ENCODE data around the gene DNHD1. TPM values are rescaled to one million over a fixed set of nuclear protein-coding genes. Genes with fewer than 3 reads are reported as not detected.

DNHD1 gene
- total and polyA plus RNA-seq, 9 of the 15 experiments (the other 6 are each of a cell fraction or from before 2014, with no cell fraction given), result 0.82 to 9.7 (median 3.8) TPM

DNA sequence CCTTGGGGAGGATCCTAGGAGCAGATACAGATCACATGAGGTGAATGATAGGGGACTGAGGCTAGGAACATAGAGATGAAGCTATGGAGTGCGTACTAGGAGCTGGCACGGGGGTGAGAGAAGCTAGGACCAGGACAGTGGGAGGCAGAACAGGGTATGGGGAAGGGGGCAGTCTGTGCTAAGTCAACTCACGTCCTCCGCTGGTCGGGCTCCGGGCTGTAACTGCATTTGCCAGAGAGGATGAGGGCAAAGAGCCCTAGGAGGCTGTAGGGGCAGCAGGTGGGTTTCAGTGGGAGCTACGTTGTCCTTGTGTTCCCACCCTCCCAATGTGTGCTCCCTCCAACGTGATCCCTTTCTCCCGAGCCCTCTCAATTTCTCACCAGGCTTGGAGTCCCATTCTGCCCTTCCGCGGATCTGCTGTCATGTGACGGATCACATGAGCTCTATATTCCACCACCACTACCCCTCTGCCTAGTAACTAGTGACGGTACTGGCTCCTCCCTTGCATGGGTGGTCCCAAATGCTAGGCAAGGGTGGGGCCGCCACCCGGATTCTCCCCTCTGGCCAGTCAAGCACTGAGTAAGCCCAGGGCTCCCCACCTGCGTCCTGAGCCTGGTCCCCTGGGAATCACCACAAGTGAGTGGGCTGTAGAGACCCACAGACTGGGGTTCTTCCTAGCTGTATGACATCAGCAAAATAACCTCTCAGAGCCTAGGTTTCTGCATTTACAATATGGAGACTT is 122.1 kb downstream of the DNHD1 start, which contains the start of gene TPP1 (continued):
- TF ChIP-seq, protein P1, sequence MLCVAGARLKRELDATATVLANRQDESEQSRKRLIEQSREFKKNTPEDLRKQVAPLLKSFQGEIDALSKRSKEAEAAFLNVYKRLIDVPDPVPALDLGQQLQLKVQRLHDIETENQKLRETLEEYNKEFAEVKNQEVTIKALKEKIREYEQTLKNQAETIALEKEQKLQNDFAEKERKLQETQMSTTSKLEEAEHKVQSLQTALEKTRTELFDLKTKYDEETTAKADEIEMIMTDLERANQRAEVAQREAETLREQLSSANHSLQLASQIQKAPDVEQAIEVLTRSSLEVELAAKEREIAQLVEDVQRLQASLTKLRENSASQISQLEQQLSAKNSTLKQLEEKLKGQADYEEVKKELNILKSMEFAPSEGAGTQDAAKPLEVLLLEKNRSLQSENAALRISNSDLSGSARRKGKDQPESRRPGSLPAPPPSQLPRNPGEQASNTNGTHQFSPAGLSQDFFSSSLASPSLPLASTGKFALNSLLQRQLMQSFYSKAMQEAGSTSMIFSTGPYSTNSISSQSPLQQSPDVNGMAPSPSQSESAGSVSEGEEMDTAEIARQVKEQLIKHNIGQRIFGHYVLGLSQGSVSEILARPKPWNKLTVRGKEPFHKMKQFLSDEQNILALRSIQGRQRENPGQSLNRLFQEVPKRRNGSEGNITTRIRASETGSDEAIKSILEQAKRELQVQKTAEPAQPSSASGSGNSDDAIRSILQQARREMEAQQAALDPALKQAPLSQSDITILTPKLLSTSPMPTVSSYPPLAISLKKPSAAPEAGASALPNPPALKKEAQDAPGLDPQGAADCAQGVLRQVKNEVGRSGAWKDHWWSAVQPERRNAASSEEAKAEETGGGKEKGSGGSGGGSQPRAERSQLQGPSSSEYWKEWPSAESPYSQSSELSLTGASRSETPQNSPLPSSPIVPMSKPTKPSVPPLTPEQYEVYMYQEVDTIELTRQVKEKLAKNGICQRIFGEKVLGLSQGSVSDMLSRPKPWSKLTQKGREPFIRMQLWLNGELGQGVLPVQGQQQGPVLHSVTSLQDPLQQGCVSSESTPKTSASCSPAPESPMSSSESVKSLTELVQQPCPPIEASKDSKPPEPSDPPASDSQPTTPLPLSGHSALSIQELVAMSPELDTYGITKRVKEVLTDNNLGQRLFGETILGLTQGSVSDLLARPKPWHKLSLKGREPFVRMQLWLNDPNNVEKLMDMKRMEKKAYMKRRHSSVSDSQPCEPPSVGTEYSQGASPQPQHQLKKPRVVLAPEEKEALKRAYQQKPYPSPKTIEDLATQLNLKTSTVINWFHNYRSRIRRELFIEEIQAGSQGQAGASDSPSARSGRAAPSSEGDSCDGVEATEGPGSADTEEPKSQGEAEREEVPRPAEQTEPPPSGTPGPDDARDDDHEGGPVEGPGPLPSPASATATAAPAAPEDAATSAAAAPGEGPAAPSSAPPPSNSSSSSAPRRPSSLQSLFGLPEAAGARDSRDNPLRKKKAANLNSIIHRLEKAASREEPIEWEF (CRISPR knock-in tag; IDR thresholded peaks at IDR 0.05), result no peak
- TF ChIP-seq ZNF24 (IDR thresholded peaks at IDR 0.05) (no peak), GABPB1 (CRISPR knock-in tag; IDR thresholded peaks at IDR 0.05) (no peak), BHLHE40 (IDR thresholded peaks at IDR 0.05; ENCODE audit: low read length) (peak; percentile 83), SRSF9 (IDR thresholded peaks at IDR 0.05; ENCODE audit: borderline replicate concordance, low read depth, low read length) (no peak), SP2 (IDR thresholded peaks at IDR 0.05; ENCODE audit: extremely low read depth, low read depth, low read length, poor library complexity, severe bottlenecking) (no peak), TEAD4 (IDR thresholded peaks at IDR 0.05; ENCODE audit: low read length) (peak; percentile 19; the same call in 1 of the 2 replicates), TEAD4 (CRISPR knock-in tag; IDR thresholded peaks at IDR 0.05; ENCODE audit: borderline replicate concordance) (no peak), ZNF830 (CRISPR knock-in tag; IDR thresholded peaks at IDR 0.05) (no peak), ZNF143 (CRISPR knock-in tag; IDR thresholded peaks at IDR 0.05) (no peak)
- TF ChIP-seq, protein P2, sequence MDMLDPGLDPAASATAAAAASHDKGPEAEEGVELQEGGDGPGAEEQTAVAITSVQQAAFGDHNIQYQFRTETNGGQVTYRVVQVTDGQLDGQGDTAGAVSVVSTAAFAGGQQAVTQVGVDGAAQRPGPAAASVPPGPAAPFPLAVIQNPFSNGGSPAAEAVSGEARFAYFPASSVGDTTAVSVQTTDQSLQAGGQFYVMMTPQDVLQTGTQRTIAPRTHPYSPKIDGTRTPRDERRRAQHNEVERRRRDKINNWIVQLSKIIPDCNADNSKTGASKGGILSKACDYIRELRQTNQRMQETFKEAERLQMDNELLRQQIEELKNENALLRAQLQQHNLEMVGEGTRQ (CRISPR knock-in tag; IDR thresholded peaks at IDR 0.05), result peak; percentile 99
- TF ChIP-seq, protein P3, sequence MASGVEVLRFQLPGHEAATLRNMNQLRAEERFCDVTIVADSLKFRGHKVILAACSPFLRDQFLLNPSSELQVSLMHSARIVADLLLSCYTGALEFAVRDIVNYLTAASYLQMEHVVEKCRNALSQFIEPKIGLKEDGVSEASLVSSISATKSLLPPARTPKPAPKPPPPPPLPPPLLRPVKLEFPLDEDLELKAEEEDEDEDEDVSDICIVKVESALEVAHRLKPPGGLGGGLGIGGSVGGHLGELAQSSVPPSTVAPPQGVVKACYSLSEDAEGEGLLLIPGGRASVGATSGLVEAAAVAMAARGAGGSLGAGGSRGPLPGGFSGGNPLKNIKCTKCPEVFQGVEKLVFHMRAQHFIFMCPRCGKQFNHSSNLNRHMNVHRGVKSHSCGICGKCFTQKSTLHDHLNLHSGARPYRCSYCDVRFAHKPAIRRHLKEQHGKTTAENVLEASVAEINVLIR (CRISPR knock-in tag; IDR thresholded peaks at IDR 0.05), result peak; percentile 87
- TF ChIP-seq, protein P4, sequence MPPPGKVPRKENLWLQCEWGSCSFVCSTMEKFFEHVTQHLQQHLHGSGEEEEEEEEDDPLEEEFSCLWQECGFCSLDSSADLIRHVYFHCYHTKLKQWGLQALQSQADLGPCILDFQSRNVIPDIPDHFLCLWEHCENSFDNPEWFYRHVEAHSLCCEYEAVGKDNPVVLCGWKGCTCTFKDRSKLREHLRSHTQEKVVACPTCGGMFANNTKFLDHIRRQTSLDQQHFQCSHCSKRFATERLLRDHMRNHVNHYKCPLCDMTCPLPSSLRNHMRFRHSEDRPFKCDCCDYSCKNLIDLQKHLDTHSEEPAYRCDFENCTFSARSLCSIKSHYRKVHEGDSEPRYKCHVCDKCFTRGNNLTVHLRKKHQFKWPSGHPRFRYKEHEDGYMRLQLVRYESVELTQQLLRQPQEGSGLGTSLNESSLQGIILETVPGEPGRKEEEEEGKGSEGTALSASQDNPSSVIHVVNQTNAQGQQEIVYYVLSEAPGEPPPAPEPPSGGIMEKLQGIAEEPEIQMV (tag; conservative IDR thresholded peaks at IDR 0.05; ENCODE audit: low read depth), result no peak
- TF ChIP-seq, protein P5, sequence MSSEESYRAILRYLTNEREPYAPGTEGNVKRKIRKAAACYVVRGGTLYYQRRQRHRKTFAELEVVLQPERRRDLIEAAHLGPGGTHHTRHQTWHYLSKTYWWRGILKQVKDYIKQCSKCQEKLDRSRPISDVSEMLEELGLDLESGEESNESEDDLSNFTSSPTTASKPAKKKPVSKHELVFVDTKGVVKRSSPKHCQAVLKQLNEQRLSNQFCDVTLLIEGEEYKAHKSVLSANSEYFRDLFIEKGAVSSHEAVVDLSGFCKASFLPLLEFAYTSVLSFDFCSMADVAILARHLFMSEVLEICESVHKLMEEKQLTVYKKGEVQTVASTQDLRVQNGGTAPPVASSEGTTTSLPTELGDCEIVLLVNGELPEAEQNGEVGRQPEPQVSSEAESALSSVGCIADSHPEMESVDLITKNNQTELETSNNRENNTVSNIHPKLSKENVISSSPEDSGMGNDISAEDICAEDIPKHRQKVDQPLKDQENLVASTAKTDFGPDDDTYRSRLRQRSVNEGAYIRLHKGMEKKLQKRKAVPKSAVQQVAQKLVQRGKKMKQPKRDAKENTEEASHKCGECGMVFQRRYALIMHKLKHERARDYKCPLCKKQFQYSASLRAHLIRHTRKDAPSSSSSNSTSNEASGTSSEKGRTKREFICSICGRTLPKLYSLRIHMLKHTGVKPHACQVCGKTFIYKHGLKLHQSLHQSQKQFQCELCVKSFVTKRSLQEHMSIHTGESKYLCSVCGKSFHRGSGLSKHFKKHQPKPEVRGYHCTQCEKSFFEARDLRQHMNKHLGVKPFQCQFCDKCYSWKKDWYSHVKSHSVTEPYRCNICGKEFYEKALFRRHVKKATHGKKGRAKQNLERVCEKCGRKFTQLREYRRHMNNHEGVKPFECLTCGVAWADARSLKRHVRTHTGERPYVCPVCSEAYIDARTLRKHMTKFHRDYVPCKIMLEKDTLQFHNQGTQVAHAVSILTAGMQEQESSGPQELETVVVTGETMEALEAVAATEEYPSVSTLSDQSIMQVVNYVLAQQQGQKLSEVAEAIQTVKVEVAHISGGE (CRISPR knock-in tag; IDR thresholded peaks at IDR 0.05), result peak in 1 of 3 experiments; percentile 41; a peak in 1 of 6 replicates
